Measurements from ENCODE around the gene RIPK1. TPM values are rescaled to one million over a fixed set of nuclear protein-coding genes. Genes with fewer than 3 reads are reported as not detected.

Gene RIPK1
- total and polyA plus RNA-seq, 9 of the 15 experiments (the other 6 are each of a cell fraction or from before 2014, with no cell fraction given): 3.8 to 24.9 (median 17.7) TPM

- no peak for TF ChIP-seq GTF2F1 (IDR thresholded peaks at IDR 0.05; ENCODE audit: low read depth, low read length)
- TF ChIP-seq YY1 (IDR thresholded peaks at IDR 0.05; ENCODE audit: borderline replicate concordance in 1 of 3, control insufficient read depth in 1 of 3, extremely low read depth in 1 of 3, insufficient read depth in 3 of 3, insufficient read length in 1 of 3, insufficient replicate concordance in 2 of 3, low read depth in 1 of 3, low read length in 2 of 3): peak in 1 of 3 experiments; percentile 40
- no peak for TF ChIP-seq RFX5 (IDR thresholded peaks at IDR 0.05; ENCODE audit: low read depth, low read length)
- TF ChIP-seq ZNF175 (CRISPR knock-in tag; IDR thresholded peaks at IDR 0.05; ENCODE audit: low read depth): no peak
- no peak for TF ChIP-seq CC2D1A (IDR thresholded peaks at IDR 0.05)
- TF ChIP-seq, protein P1, sequence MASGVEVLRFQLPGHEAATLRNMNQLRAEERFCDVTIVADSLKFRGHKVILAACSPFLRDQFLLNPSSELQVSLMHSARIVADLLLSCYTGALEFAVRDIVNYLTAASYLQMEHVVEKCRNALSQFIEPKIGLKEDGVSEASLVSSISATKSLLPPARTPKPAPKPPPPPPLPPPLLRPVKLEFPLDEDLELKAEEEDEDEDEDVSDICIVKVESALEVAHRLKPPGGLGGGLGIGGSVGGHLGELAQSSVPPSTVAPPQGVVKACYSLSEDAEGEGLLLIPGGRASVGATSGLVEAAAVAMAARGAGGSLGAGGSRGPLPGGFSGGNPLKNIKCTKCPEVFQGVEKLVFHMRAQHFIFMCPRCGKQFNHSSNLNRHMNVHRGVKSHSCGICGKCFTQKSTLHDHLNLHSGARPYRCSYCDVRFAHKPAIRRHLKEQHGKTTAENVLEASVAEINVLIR (CRISPR knock-in tag; IDR thresholded peaks at IDR 0.05): no peak
- TF ChIP-seq PCBP2 (IDR thresholded peaks at IDR 0.05; ENCODE audit: low read depth, low read length, poor library complexity, severe bottlenecking): no peak
- TF ChIP-seq ESRRA (IDR thresholded peaks at IDR 0.05; ENCODE audit: borderline replicate concordance, low read depth): no peak
- TF ChIP-seq NFXL1 (CRISPR knock-in tag; IDR thresholded peaks at IDR 0.05): no peak
- TF ChIP-seq SP2 (IDR thresholded peaks at IDR 0.05; ENCODE audit: extremely low read depth, low read depth, low read length, poor library complexity, severe bottlenecking): no peak
- peak; percentile 21 to 63; a peak in 3 of 4 replicates for TF ChIP-seq RAD21 (CRISPR knock-in tag; conservative IDR thresholded peaks at IDR 0.05 in 1 of 2, IDR thresholded peaks at IDR 0.05 in 1 of 2)
- TF ChIP-seq CTBP1 (IDR thresholded peaks at IDR 0.05; ENCODE audit: borderline replicate concordance): peak; percentile 11; the same call in 1 of the 2 replicates
- TF ChIP-seq MCM2 (IDR thresholded peaks at IDR 0.05; ENCODE audit: low read depth): no peak
Measured at GRCh38 chr6:3147914-3148757, 79.8 kb downstream of the RIPK1 start (continued).
